H1 (cell line): ENCODE results near the gene TREM1. TPM values are rescaled to one million over a fixed set of nuclear protein-coding genes. Genes with fewer than 3 reads are reported as not detected.

Experiments used
- NANOG ChIP-seq: IDR thresholded peaks from 2 replicates; pipeline ENCODE4 v1.6.1; 2011; ENCODE audit warnings: low read length, low read depth, mild to moderate bottlenecking, inconsistent platforms; ENCODE audit not compliant: insufficient read depth, poor library complexity, severe bottlenecking
- POLR2A ChIP-seq, 2 experiments: IDR thresholded peaks; 1 replicate in 1 of 2; 2 replicates in 1 of 2; pipeline ENCODE4 v1.6.1; 2011; ENCODE audit warnings: low read depth in 2 of 2, low read length in 2 of 2, mild to moderate bottlenecking in 2 of 2; ENCODE audit errors: control extremely low read depth in 1 of 2
- TAF1 ChIP-seq: IDR thresholded peaks from 2 replicates; pipeline ENCODE4 v1.6.1; 2011; ENCODE audit warnings: mild to moderate bottlenecking, low read depth, low read length
- YY1 ChIP-seq: IDR thresholded peaks from 2 replicates; pipeline ENCODE4 v1.6.1; 2011; ENCODE audit warnings: low read depth, mild to moderate bottlenecking, low read length
- polyA plus RNA-seq, 7 experiments: library from polyadenylated mRNA; depleted of rRNA in 3 of 7; stranded (reverse) in 5 of 7; unstranded in 2 of 7; fragments of >200 nt in 5 of 7; fragments of 200-250 nt in 2 of 7; gene quantifications; 1 replicate in 5 of 7; 2 replicates in 1 of 7; 4 replicates in 1 of 7; pipeline versions ENCODE4 v1.2.1 to v1.2.3, GENCODE V29; 2011 to 2013; ENCODE audit warnings: missing spikeins in 2 of 7, mixed read lengths in 2 of 7
- total RNA-seq: library from RNA; stranded (reverse); fragmentation: NEBNext Ultra II Directional; extraction: Animal tissue kit (Norgen Biotek cat#: 25700); gene quantifications from 2 replicates; pipeline ENCODE4 v1.2.1, GENCODE V29; 2021

Gene TREM1
- total and polyA plus RNA-seq, 2 of the 8 experiments (the other 6 are each of a cell fraction or from before 2014, with no cell fraction given): not detected

GRCh38 chr6:41288754-41289129 lies 2.3 kb upstream of the TREM1 start (continued):
- no peak for TF ChIP-seq NANOG
- TF ChIP-seq YY1: no peak
- no peak for TF ChIP-seq TAF1
- TF ChIP-seq POLR2A (IDR thresholded peaks at IDR 0.05; ENCODE audit: control extremely low read depth in 1 of 2, low read depth in 2 of 2, low read length in 2 of 2): no peak
- TF ChIP-seq, all 59 proteins: peak for 0
